OCI-LY1 (cell line): Measurements from ENCODE around the gene KCNH8.

Experiments
- EZH2 ChIP-seq: fragments of 200-600 bp; sonication (generic), shearing (Covaris generic); IDR thresholded peaks from 2 replicates; pipeline ENCODE4 v1.8.0; 2017; ENCODE audit warnings: borderline replicate concordance, mixed run types, mild to moderate bottlenecking, antibody characterized with exemption, low read length, moderate library complexity, mixed read lengths
- TF ChIP-seq, protein P1 (sequence below): fragments of 200-600 bp; sonication (generic), shearing (Covaris generic); IDR thresholded peaks from 2 replicates; pipeline ENCODE4 v1.5.1; 2017; ENCODE audit warnings: mild to moderate bottlenecking, antibody characterized with exemption, low read length, moderate library complexity, mixed read lengths

DNA sequence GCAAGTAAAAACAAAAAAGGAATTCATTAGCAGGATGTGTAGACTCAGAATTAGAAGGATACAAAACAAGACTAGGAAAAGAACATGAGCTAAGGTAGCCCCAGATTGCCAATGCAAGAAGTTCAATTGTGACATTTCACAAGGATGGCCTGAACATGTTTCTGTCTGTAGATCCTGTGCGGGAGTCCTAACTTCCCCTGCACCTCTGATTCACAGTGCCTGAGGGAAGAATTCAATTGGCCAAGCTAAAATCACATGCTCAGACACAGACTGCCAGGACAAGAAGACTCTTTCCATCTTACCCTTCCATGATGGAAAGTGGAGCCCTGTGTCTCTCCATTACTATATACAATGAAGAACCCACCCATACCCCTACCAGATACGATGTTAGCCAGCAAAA, 251.5 kb downstream of the KCNH8 start:
- TF ChIP-seq, protein P1, sequence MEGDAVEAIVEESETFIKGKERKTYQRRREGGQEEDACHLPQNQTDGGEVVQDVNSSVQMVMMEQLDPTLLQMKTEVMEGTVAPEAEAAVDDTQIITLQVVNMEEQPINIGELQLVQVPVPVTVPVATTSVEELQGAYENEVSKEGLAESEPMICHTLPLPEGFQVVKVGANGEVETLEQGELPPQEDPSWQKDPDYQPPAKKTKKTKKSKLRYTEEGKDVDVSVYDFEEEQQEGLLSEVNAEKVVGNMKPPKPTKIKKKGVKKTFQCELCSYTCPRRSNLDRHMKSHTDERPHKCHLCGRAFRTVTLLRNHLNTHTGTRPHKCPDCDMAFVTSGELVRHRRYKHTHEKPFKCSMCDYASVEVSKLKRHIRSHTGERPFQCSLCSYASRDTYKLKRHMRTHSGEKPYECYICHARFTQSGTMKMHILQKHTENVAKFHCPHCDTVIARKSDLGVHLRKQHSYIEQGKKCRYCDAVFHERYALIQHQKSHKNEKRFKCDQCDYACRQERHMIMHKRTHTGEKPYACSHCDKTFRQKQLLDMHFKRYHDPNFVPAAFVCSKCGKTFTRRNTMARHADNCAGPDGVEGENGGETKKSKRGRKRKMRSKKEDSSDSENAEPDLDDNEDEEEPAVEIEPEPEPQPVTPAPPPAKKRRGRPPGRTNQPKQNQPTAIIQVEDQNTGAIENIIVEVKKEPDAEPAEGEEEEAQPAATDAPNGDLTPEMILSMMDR = no peak
- TF ChIP-seq EZH2 = no peak
